KOPT-K1 (cell line): ENCODE measurements around the gene CRACR2A.

Experiments
- H3K27ac ChIP-seq: fragments of 200-600 bp; sonication (generic); 2 replicates; pipeline ENCODE4 v1.5.1; 2016; ENCODE audit warnings: antibody characterized with exemption, mild to moderate bottlenecking, low read depth, low read length; ENCODE audit not compliant: poor library complexity, severe bottlenecking
- H3K36me3 ChIP-seq: fragments of 200-600 bp; sonication (generic); 2 replicates; pipeline ENCODE4 v1.5.1; 2017; ENCODE audit warnings: antibody characterized with exemption, mild to moderate bottlenecking, low read length, moderate library complexity; ENCODE audit not compliant: insufficient read depth
- H3K9me3 ChIP-seq: fragments of 200-600 bp; sonication (generic); 2 replicates; pipeline ENCODE4 v1.5.1; 2017; ENCODE audit warnings: antibody characterized with exemption, low read length, mild to moderate bottlenecking; ENCODE audit not compliant: insufficient read depth, poor library complexity, severe bottlenecking

The CRACR2A gene

DNA sequence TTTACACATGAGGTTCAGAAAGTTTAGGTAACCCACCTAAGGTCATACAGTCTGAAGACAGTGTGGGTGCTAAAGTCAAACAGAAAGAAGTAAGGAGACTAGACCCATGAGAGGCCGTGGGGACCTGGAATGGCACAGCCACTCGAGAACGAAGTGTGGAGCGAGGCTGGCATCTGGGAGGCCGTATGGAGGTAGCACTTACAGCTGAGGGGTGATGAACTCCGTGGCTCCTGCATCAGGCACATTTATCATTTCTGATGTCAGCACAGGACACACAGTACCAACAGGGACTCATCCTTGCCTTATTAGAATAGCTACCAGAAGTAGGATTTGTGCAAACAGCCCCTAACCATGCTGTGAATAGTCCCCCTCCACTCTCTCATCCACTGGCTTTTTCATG lies 30.5 kb downstream of the CRACR2A start:
- Histone ChIP-seq H3K36me3 (peaks cover 34% of the 10 kb centered on the region), H3K27ac (no peak overlapping the region)

DNA sequence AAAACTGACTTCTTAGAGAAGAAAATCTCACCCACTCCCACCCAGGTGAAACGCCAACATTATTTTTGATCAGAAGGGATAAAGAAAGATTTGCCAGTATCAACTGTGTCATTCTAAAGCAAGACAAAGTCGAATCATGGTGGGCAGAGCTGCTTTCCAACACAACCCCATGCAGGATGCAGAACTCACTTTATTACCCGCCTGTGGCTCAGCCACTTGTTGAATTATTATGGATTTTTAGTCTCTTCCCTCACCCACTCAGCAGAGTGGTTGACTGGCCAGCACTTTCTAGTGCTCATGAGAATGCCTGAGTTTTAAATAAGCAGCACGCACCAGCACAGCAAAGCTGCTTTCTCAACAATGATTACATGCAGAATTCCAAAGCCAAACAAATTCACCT lies 32.1 kb downstream of the CRACR2A start:
- H3K36me3 ChIP-seq, result peaks cover 34% of the 10 kb centered on the region

More for the DNA sequence above, 30.5 kb downstream of the CRACR2A start:
- H3K9me3 ChIP-seq, result no peaks in the 10 kb centered on the region

DNA sequence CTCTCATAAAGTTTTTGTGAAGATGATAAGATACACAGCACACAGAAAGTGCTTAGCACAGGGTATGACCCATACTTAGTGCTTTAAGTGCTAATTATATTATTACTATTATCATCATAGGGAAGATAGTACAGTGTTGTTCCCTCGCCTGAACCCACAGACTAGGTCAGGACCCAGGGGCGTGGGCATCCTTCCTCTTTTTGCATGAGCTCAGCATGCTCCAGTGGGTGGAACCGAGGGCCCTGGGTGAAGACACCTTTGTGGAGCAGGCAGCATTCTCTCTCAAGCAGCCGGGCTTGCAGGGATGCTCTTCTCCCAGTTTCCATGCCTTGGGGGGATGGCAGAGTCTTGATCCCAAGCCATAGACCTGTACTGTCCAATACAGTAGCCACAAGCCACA lies 34.8 kb downstream of the CRACR2A start:
- Histone ChIP-seq H3K36me3 (peaks cover 12% of the 10 kb centered on the region), H3K27ac (no peak overlapping the region), H3K9me3 (no peaks in the 10 kb centered on the region)

More for the DNA sequence above, 32.1 kb downstream of the CRACR2A start:
- Histone ChIP-seq H3K27ac (no peak overlapping the region), H3K9me3 (no peaks in the 10 kb centered on the region)

DNA sequence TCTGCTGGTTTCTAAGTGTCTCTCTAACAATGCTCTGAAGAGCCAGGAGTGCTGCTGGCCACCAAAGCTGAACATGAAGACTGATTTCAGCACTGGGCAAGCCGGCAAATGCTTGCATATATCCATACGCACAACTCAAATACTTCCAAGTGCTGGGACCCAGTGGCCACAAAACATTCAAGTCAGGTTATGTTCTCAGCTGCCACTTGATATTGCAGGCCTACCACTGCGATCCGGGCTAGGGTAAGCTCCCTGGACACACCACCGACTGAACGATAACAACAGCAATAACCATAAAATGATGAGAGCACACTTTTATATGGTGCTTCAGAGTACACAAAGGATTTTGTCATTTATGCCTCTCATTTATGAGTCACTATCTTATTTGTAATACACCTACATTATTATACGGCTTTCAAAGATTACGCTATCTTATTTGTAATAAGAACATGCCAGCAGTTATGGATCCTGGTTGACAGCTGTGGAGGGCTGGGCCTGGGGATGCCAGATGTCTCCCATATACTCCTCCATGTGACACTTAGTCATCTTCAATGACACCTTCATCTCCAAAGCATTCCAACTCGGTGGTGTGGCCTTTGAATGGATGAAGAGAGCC lies 35.5 kb downstream of the CRACR2A start:
- peaks cover 18% of the 10 kb centered on the region for H3K36me3 ChIP-seq
- no peak overlapping the region for H3K27ac ChIP-seq
- H3K9me3 ChIP-seq, result no peaks in the 10 kb centered on the region

DNA sequence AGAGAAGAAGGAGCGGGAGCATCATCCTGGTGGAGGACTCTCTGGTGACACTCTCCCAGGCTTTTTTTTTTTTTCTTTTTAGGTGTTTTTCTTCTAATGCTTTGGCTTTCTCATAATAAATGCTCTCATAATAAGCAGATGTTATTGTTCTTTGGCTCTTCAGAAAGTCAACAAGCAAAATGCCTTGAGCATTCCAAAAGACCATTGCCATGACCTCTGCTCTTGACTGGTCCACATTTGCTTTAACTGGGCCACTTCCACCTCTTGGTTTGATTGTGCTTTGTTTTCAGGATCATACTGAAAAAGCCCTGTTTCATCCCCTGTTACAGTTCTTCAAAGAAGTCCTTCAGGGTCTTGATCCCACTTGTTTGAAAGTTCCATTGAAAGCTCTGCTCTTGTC lies 36.9 kb downstream of the CRACR2A start:
- Histone ChIP-seq H3K27ac (no peak overlapping the region), H3K9me3 (no peaks in the 10 kb centered on the region), H3K36me3 (peaks cover 31% of the 10 kb centered on the region)

DNA sequence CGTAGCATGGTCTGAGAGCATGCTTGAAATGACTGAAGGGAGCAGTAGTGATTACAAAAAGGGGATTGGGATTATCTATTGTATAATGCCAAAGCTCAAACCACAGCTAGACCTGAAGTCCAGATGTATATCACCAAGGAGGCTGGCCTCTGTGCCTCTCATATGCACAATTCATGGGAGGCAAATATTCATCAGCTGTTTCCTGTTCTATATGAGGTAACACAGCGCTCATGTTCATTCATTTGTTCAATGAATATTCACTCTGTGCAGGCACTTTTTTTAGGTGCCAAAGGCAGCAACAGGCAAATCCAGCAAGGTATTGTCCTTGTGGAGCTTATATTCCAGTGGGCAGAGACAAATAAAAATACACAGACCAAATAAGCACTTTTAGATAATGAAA lies 39.0 kb downstream of the CRACR2A start:
- Histone ChIP-seq H3K36me3 (peaks cover 35% of the 10 kb centered on the region), H3K9me3 (no peaks in the 10 kb centered on the region), H3K27ac (no peak overlapping the region)

DNA sequence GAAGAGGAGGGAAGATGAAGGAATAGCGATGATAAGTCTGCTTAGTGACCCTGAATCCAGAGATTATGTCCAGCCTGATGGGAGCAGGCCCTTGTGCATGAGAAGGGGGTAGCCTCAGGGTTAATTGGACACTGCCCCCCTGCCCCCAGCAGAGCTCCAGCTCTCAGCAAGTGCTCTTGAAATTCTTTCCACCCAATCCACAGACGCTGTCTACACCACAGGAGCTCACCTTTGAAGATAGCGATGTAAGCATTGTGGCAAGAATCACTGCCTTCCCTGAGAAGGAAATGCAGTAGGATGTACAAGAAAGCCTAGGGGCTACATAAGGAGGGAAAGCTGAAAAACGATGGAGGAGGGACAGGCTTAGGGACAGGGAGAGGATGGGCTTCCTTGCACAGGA lies 39.4 kb downstream of the CRACR2A start:
- no peak overlapping the region for H3K27ac ChIP-seq
- no peaks in the 10 kb centered on the region for H3K9me3 ChIP-seq
- H3K36me3 ChIP-seq, result peaks cover 33% of the 10 kb centered on the region

DNA sequence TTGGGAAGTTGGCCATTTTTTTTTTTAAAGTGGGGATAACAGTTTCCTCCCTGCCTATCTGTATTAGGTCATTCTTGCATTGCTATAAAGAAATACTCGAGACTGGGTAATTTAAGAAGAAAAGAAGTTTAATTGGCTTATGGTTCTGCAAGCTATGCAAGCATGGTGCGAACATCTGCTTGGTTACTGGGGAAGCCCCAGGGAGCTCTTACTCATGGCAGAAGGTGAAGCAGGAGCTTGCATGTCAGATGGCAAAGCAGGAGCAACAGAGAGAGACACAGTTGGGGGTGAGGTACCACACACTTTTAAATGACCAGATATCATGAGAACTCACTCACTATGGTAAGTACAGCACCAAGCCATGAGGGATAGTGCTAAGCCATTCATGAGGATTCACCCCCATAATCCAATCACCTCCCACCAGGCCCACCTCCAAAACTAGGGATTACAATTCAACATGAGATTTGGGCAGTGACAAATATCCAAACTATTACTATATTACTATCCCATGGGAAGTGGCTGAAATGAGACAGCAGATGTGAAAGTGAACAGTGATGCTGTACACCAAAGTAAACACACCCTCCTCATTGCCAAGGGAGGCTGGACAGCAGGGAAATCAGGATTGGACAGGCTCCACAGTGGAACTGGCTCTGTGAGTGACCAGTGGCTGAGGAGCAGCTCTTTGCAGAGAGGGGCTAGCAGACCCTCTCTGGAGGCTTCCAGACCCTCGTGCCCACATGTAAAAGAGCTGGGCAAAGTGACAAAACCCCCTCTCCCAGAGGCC lies 40.5 kb downstream of the CRACR2A start:
- no peaks in the 10 kb centered on the region for H3K9me3 ChIP-seq
- peaks cover 29% of the 10 kb centered on the region for H3K36me3 ChIP-seq
- H3K27ac ChIP-seq, result no peak overlapping the region

DNA sequence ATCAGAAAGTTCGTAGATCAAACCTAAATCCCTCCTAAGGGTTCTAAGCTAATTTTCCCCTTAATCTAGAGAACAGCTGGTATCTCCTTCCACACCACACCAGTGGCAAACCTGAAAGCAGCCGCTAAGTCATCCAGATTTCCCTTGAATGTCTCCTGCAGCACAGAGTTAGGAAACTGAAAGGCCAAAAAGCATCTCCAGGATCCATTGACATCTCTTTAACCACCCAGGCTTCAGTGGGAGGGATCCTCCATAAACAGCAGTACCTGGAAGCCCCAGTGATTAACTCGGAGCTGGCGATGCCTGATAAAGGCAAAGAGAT lies 47.6 kb downstream of the CRACR2A start:
- Histone ChIP-seq H3K36me3 (0 out of 2 replicates have a peak, but pooled peaks cover 8% of the 10 kb centered on the region), H3K27ac (no peak overlapping the region), H3K9me3 (peaks cover 18% of the 10 kb centered on the region)

DNA sequence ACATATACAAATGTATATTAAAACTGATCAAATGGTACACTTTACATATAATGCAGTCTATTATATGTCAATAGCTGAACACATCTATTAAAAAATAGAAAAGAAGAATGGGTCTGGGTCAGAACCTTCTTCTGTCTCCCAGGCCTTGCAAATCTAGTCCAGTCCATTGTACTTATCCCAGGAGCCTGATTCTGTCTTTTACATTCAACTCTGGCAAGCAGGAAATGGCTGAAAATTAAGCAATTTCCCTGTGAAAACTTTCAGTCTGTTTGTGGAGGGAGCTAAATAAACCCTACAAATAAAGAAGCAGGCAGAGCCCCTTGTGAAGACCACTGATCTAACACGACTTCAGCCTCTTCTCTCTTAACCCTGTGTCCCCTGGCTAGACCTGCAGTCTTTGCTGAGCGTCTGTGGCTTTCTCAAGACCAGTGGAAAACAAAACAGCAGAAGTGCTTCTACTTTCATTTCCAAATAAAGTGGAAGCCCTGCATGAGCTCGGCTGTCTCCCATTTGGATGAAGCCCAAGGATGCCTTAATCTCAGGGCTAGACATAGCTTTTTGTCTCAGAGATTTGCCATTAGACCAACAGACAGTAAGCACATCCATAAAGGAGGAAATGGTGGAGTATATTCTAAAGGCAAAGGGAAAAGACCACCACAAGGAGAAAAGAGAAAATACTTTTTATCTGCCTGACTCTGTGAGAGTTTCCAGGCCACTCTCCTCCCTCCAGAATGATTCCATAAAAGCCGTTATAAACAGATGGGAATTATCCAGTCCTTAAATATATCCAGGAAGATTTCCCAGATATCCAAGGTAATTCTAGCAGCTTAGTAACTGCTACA lies 48.2 kb downstream of the CRACR2A start:
- Histone ChIP-seq H3K27ac (no peak overlapping the region), H3K9me3 (peaks cover 18% of the 10 kb centered on the region), H3K36me3 (0 out of 2 replicates have a peak, but pooled peaks cover 8% of the 10 kb centered on the region)

DNA sequence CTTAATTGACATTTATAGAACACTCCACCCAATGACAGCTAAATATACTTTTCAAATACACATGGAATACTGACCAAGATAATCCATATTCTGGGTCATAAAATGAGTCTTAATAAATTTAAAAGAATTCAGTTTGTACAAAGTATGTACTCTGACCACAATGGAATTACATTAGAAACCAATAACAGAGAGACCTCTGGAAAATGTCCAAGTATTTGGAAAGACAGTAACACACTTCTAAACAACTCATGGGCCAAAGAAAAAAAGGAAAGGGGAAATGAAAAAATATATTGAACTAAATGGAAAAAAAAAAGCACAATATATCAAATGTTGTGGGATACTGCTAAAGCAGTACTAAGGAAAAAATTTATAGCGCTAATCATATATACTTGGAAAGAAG lies 52.0 kb downstream of the CRACR2A start:
- Histone ChIP-seq H3K9me3 (peaks cover 18% of the 10 kb centered on the region), H3K27ac (no peak overlapping the region), H3K36me3 (peaks cover 16% of the 10 kb centered on the region; the same call in 1 of the 2 replicates)

DNA sequence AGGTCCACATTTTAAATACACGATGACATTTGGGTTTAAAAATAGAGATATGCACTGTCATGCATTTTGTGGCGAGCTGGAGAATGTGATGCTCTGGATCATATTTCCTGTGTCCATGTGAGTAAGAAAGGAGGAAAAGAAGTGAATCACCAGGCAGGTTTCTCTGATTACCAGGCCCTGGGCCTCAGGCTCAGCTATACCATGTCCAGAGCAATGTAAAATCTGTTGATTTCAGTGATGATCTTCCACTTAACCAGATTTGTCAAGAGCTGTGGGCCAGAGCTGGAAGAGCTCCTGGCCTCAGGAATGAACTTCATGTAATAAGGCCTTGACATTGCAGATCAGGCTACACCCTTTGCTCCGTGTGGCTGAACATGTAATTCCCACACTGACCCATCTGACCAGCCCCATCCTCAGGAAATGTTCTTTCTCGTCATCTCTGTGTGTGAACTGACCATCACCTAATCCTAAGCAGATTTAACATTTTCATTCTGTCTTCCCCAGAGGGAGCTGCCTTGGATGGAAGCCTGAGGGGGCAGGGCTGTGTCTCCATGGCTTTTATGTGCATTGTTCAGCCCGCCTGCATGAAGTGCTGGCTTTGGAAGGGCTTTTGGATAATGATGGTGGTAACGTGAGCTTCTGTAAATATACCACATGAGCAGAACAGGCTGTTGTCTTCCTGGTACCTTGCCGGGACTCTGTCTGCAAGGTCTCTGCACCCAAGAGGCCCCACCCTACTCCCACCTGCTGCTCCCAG lies 54.5 kb downstream of the CRACR2A start:
- Histone ChIP-seq H3K27ac (no peak overlapping the region), H3K9me3 (peaks cover 9% of the 10 kb centered on the region), H3K36me3 (peaks cover 31% of the 10 kb centered on the region; the same call in 1 of the 2 replicates)

DNA sequence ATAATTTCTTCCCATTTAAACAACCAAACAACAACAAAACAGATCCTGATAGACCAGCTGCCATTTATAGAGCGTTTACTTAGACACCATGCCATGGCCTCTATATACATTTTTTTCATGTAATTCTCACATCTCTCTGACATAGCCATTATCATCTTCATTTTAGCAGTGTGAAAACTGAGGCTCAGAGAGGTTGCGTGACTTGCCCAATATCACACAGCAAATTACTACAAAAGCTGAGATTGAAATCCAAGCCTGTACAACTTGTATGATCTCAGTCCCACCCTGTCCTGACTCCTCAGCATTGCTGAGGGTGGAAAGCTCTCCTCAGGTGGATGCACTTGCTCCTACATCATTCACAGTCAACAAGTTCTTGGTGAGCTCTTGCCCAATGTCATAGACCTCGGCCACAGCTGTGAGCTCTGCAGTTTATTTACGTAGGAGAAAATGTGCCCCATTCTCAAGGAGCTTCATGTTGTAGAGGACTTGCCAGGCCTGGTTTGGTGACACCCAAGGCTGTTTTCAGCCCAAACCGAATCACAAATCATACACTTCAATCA lies 55.5 kb downstream of the CRACR2A start:
- Histone ChIP-seq H3K27ac (no peak overlapping the region), H3K9me3 (no peaks in the 10 kb centered on the region), H3K36me3 (peaks cover 41% of the 10 kb centered on the region; the same call in 1 of the 2 replicates)

DNA sequence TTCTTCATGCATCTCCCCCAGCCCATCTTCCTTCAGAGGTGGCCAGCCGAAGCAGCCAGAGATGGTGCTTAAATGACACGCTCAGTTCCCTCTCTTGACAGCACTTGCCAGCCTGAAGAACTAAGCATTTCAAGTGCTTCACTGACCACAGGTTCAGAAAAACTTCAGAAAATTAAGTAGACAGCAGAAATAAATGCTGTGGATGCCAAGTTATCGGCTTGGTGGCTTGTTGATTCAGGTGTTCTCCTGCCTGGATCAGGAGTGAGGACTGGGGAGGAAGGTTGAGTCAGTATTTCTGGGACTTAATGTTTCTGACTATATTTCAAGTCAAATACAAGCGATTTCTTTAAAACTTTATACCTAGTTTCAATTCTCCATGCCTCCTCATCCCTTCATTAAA lies 58.2 kb downstream of the CRACR2A start:
- Histone ChIP-seq H3K36me3 (peaks cover 56% of the 10 kb centered on the region), H3K9me3 (peaks cover 16% of the 10 kb centered on the region), H3K27ac (no peak overlapping the region)
